Panc1 (cell line): Measurements from ENCODE around the gene FLG.

ENCODE experiments used
- CTCF ChIP-seq: fragments of 450-650 bp; IDR thresholded peaks from 2 replicates; pipeline ENCODE4 v1.5.1; 2017; ENCODE audit warnings: mild to moderate bottlenecking
- POLR2AphosphoS5 ChIP-seq: IDR thresholded peaks from 2 replicates; pipeline ENCODE4 v1.6.1; 2012; ENCODE audit warnings: mild to moderate bottlenecking, low read depth, low read length, moderate library complexity
- REST ChIP-seq, 2 experiments: IDR thresholded peaks; 2 replicates each; pipeline ENCODE4 v1.6.1; 2011 to 2012; ENCODE audit warnings: low read depth in 2 of 2, control low read depth in 1 of 2, low read length in 1 of 2, mild to moderate bottlenecking in 1 of 2, moderate library complexity in 1 of 2; ENCODE audit not compliant: insufficient read depth in 1 of 2
- SIN3A ChIP-seq: IDR thresholded peaks from 2 replicates; pipeline ENCODE4 v1.6.1; 2012; ENCODE audit warnings: low read depth, mild to moderate bottlenecking, low read length, moderate library complexity, borderline replicate concordance; ENCODE audit not compliant: insufficient read depth

GRCh38 chr1:152372672-152373071 is 47.6 kb upstream of the FLG start:
- TF ChIP-seq CTCF: no peak
- TF ChIP-seq POLR2AphosphoS5: no peak
- no peak for TF ChIP-seq REST (IDR thresholded peaks at IDR 0.05; ENCODE audit: insufficient read depth in 1 of 2, low read depth in 2 of 2, low read length in 1 of 2)
- TF ChIP-seq SIN3A: no peak
